H7 (cell line): Measurements from ENCODE around the gene ATP5MG. TPM values are rescaled to one million over a fixed set of nuclear protein-coding genes. Genes with fewer than 3 reads are reported as not detected.

ENCODE experiments used
- DNase-seq: peaks from one replicate; pipeline ENCODE4 v3.0.0; 2012
- H3K27me3 ChIP-seq: 2 replicates; pipeline ENCODE4 v1.6.0; 2011; ENCODE audit warnings: mild to moderate bottlenecking, low read length; ENCODE audit not compliant: control insufficient read depth, insufficient read depth
- H3K36me3 ChIP-seq: replicated peaks from 2 replicates; pipeline ENCODE4 v1.5.1; 2011; ENCODE audit warnings: low read length; ENCODE audit not compliant: control insufficient read depth, insufficient read depth
- H3K4me3 ChIP-seq: 2 replicates; pipeline ENCODE4 v1.5.1; 2011; ENCODE audit warnings: low read depth, mild to moderate bottlenecking, control low read depth, low read length, moderate library complexity; ENCODE audit not compliant: insufficient read depth
- total RNA-seq: library from RNA; depleted of rRNA; stranded (reverse); fragments of >200 nt; shearing (Covaris generic); gene quantifications from 2 replicates; pipeline ENCODE4 v1.2.3, GENCODE V29; 2014

ATP5MG gene
- total RNA-seq, 1 experiment from 2014 or later = 118 TPM

- H3K27me3 ChIP-seq = no peaks in the 10 kb centered on the region
- no peaks in the 10 kb centered on the region for H3K36me3 ChIP-seq
- H3K4me3 ChIP-seq = no peak overlapping the region
- no peak for DNase-seq
Observed at GRCh38 chr11:118418766-118419165, 17.4 kb downstream of the ATP5MG start.

- DNase-seq = no peak
- no peaks in the 10 kb centered on the region for H3K27me3 ChIP-seq
Observed at GRCh38 chr11:118427707-118428106, 26.3 kb downstream of the ATP5MG start.

GRCh38 chr11:118430956-118431355, 29.6 kb downstream of the ATP5MG start:
- Histone ChIP-seq H3K36me3 (no peaks in the 10 kb centered on the region), H3K4me3 (no peak overlapping the region), H3K27me3 (peaks cover 3% of the 10 kb centered on the region; the same call in 1 of the 2 replicates)
- DNase-seq = no peak

More at GRCh38 chr11:118427707-118428106, 26.3 kb downstream of the ATP5MG start:
- Histone ChIP-seq H3K4me3 (no peak overlapping the region), H3K36me3 (no peaks in the 10 kb centered on the region)

- Histone ChIP-seq H3K36me3 (no peaks in the 10 kb centered on the region), H3K27me3 (peaks cover 3% of the 10 kb centered on the region; the same call in 1 of the 2 replicates), H3K4me3 (peak overlapping the region; percentile 62)
- peak; percentile 46 for DNase-seq
Observed at GRCh38 chr11:118434123-118434552, 32.7 kb downstream of the ATP5MG start.

GRCh38 chr11:118434553-118435289, 33.3 kb downstream of the ATP5MG start:
- Histone ChIP-seq H3K27me3 (peaks cover 3% of the 10 kb centered on the region; the same call in 1 of the 2 replicates), H3K36me3 (no peaks in the 10 kb centered on the region), H3K4me3 (peak overlapping the region; percentile 62)
- DNase-seq = peak; percentile 54

GRCh38 chr11:118435290-118435892, 34.0 kb downstream of the ATP5MG start:
- H3K36me3 ChIP-seq = no peaks in the 10 kb centered on the region
- peak; percentile 92 for DNase-seq
- peak overlapping the region; percentile 62 for H3K4me3 ChIP-seq
- peaks cover 3% of the 10 kb centered on the region; the same call in 1 of the 2 replicates for H3K27me3 ChIP-seq

GRCh38 chr11:118435893-118436624, 34.7 kb downstream of the ATP5MG start, which contains the start of gene KMT2A:
Gene KMT2A (plus strand): TSS chr11:118436492. CDS start chr11:118436513, 21 bp downstream.
- peak; percentile 97 for DNase-seq
- peaks cover 3% of the 10 kb centered on the region; the same call in 1 of the 2 replicates for H3K27me3 ChIP-seq
- peak within 1 kb of the TSS; percentile 85 for H3K4me3 ChIP-seq
- H3K36me3 ChIP-seq = no peaks in the 10 kb centered on the region

GRCh38 chr11:118436639-118437207, 35.3 kb downstream of the ATP5MG start:
- H3K27me3 ChIP-seq = peaks cover 3% of the 10 kb centered on the region; the same call in 1 of the 2 replicates
- no peak for DNase-seq
- H3K4me3 ChIP-seq = peak overlapping the region; percentile 85
- H3K36me3 ChIP-seq = no peaks in the 10 kb centered on the region

- Histone ChIP-seq H3K36me3 (no peaks in the 10 kb centered on the region), H3K27me3 (peaks cover 3% of the 10 kb centered on the region; the same call in 1 of the 2 replicates), H3K4me3 (peak overlapping the region; percentile 85)
- peak; percentile 82 for DNase-seq
Observed at GRCh38 chr11:118437208-118438125, 36.1 kb downstream of the ATP5MG start.

GRCh38 chr11:118438314-118438931, 37.0 kb downstream of the ATP5MG start:
- Histone ChIP-seq H3K36me3 (no peaks in the 10 kb centered on the region), H3K4me3 (peak overlapping the region; percentile 85), H3K27me3 (peaks cover 3% of the 10 kb centered on the region; the same call in 1 of the 2 replicates)
- peak; percentile 48 for DNase-seq

GRCh38 chr11:118439646-118440045, 38.2 kb downstream of the ATP5MG start:
- Histone ChIP-seq H3K27me3 (no peaks in the 10 kb centered on the region), H3K4me3 (no peak overlapping the region), H3K36me3 (no peaks in the 10 kb centered on the region)
- no peak for DNase-seq

GRCh38 chr11:118441770-118442275, 40.4 kb downstream of the ATP5MG start:
- no peak for DNase-seq
- Histone ChIP-seq H3K36me3 (no peaks in the 10 kb centered on the region), H3K4me3 (no peak overlapping the region), H3K27me3 (no peaks in the 10 kb centered on the region)

GRCh38 chr11:118442301-118442700, 40.9 kb downstream of the ATP5MG start:
- no peaks in the 10 kb centered on the region for H3K27me3 ChIP-seq
- H3K4me3 ChIP-seq = no peak overlapping the region
- H3K36me3 ChIP-seq = no peaks in the 10 kb centered on the region
- no peak for DNase-seq
